HepG2 (cell line): ENCODE measurements around the gene HNRNPF. TPM values are rescaled to one million over a fixed set of nuclear protein-coding genes. Genes with fewer than 3 reads are reported as not detected.
"Not testable (repeated sequence)": the region's sequence is repeated elsewhere in the genome, so short reads cannot be mapped to it uniquely, and the experiment has no call there.

ENCODE experiments used
- ATAC-seq: fragments of 200-7000 bp; cut with Tn5 transposase; 3 replicates; pipeline ENCODE4 v1.9.1; 2020; ENCODE audit warnings: mild to moderate bottlenecking, moderate library complexity
- BruUV-seq: library from RNA; stranded (reverse); fragments of 400-500 nt; replicated peaks from 2 replicates; lab custom pipeline; 2021; lab: Mats Ljungman, UMichigan
- CTCF ChIA-PET: fragments of 300-600 bp; formaldehyde crosslinking; extraction: SDS; loops from one replicate; lab custom pipeline; 2021; ENCODE audit warnings: low total read pairs, inconsistent platforms, low intra/inter-chr PET ratio; lab: Yijun Ruan, JAX
- POLR2A ChIA-PET: fragments of 350-600 bp; sonication (Branson Sonifier 250); formaldehyde crosslinking; loops from one replicate; lab custom pipeline; 2020; ENCODE audit warnings: antibody characterized with exemption, inconsistent platforms; lab: Yijun Ruan, JAX
- DNase-seq: peaks from one replicate; pipeline ENCODE4 v3.0.0-alpha.2; 2015; ENCODE audit warnings: low spot score
- FAIRE-seq: peaks from 3 replicates; lab custom pipeline; 2011; peaks lifted over from hg19 to GRCh38; lab: Jason Lieb, UNC
- H2AFZ ChIP-seq: one replicate; pipeline ENCODE4 v1.6.1; 2011; ENCODE audit warnings: low read length, inconsistent platforms
- H3K27ac ChIP-seq: fragments of 300-600 bp; 3 replicates; pipeline ENCODE4 v1.8.0; 2011; ENCODE audit warnings: mixed run types, mild to moderate bottlenecking, mixed read lengths, low read length, inconsistent platforms; ENCODE audit not compliant: insufficient read depth; ENCODE audit errors: extremely low read length
- H3K27me3 ChIP-seq, 2 experiments: fragments of 200-600 bp in 1 of 2; 2 replicates in 1 of 2; 3 replicates in 1 of 2; pipeline versions ENCODE4 v1.6.0 to v1.8.0; 2011; ENCODE audit warnings: low read length in 2 of 2, mild to moderate bottlenecking in 2 of 2, moderate library complexity in 2 of 2, inconsistent platforms in 1 of 2; ENCODE audit not compliant: insufficient read depth in 2 of 2, control insufficient read depth in 1 of 2
- H3K36me3 ChIP-seq, 2 experiments: fragments of 200-600 bp in 1 of 2; replicated peaks in 1 of 2; 2 replicates in 1 of 2; 3 replicates in 1 of 2; pipeline versions ENCODE4 v1.5.1 to v1.8.0; 2011; ENCODE audit warnings: low read length in 2 of 2, inconsistent platforms in 1 of 2; ENCODE audit not compliant: insufficient read depth in 2 of 2, control insufficient read depth in 1 of 2
- H3K4me1 ChIP-seq: 2 replicates; pipeline ENCODE4 v1.5.1; 2012; ENCODE audit warnings: low read length, inconsistent platforms; ENCODE audit not compliant: insufficient read depth
- H3K4me2 ChIP-seq: 2 replicates; pipeline ENCODE4 v1.6.0; 2011; ENCODE audit warnings: low read depth, low read length, inconsistent platforms
- H3K4me3 ChIP-seq, 3 experiments: fragments of 200-600 bp in 1 of 3; sonication (generic), shearing (Covaris generic) in 1 of 3; replicated peaks in 1 of 3; 2 replicates each; pipeline ENCODE4 v1.5.1; 2011 to 2016; ENCODE audit warnings: low read length in 3 of 3, inconsistent platforms in 2 of 3, low read depth in 2 of 3, mild to moderate bottlenecking in 2 of 3, control low read depth in 1 of 3, mixed read lengths in 1 of 3; ENCODE audit not compliant: insufficient read depth in 1 of 3
- H3K79me2 ChIP-seq: one replicate; pipeline ENCODE4 v1.6.1; 2011; ENCODE audit warnings: low read length, inconsistent platforms; ENCODE audit not compliant: insufficient read depth
- H3K9ac ChIP-seq: 2 replicates; pipeline ENCODE4 v1.6.0; 2011; ENCODE audit warnings: mild to moderate bottlenecking, low read depth, low read length, inconsistent platforms; ENCODE audit not compliant: insufficient read depth
- H3K9me3 ChIP-seq: 2 replicates; pipeline ENCODE4 v1.5.1; 2012; ENCODE audit warnings: mild to moderate bottlenecking, low read length
- H4K20me1 ChIP-seq: 2 replicates; pipeline ENCODE4 v1.6.0; 2011; ENCODE audit warnings: inconsistent platforms, mild to moderate bottlenecking, low read length, moderate library complexity; ENCODE audit not compliant: insufficient read depth
- IRX3 ChIP-seq: sonication (generic); formaldehyde crosslinking; IDR thresholded peaks from 2 replicates; pipeline ENCODE4 v1.8.1; 2023; ENCODE audit warnings: mild to moderate bottlenecking, low read depth, missing genetic modification reagents, borderline replicate concordance
- PHB2 ChIP-seq: fragments of 450-650 bp; IDR thresholded peaks from 2 replicates; pipeline ENCODE4 v1.6.1; 2018; ENCODE audit not compliant: partially characterized antibody
- THYN1 ChIP-seq: sonication (generic); formaldehyde crosslinking; IDR thresholded peaks from 2 replicates; pipeline ENCODE4 v1.8.1; 2023; ENCODE audit warnings: low read depth, mild to moderate bottlenecking, moderate library complexity, missing genetic modification reagents, borderline replicate concordance
- TOE1 ChIP-seq: sonication (generic); formaldehyde crosslinking; IDR thresholded peaks from 2 replicates; pipeline ENCODE4 v1.4.0; 2020; ENCODE audit warnings: mild to moderate bottlenecking, missing genetic modification reagents
- ZNF768 ChIP-seq: sonication (generic); formaldehyde crosslinking; IDR thresholded peaks from 2 replicates; pipeline ENCODE4 v1.4.0; 2020; ENCODE audit warnings: missing genetic modification reagents
- WGBS: methylation state at CpG from one replicate; pipeline ENCODE4 v1.1.6; 2017; ENCODE audit warnings: low lambda C conversion rate; 5-methylcytosine and 5-hydroxymethylcytosine counted together
- in situ Hi-C: cut with HindIII; loops from 2 replicates; pipeline ENCODE4 v1.10.0; 2017; ENCODE audit warnings: low pct_unique_long_range_greater_than_20kb; ENCODE audit not compliant: extremely low pct_ligation_motif_present
- intact Hi-C: fragments of 100-400 bp; cut with micrococcal nuclease; formaldehyde crosslinking; loops from one replicate; pipeline ENCODE4 v1.10.0; 2022; ENCODE audit not compliant: unreplicated experiment
- polyA plus RNA-seq, 8 experiments: library from polyadenylated mRNA; depleted of rRNA in 3 of 8; stranded (reverse) in 7 of 8; unstranded in 1 of 8; fragments of >200 nt; fragmentation: Illumina TruSeq in 4 of 8; extraction: Trizol in 4 of 8; gene quantifications; 2 replicates each; pipeline versions ENCODE4 v1.2.1 to v1.2.3, GENCODE V29; 2011 to 2016; ENCODE audit warnings: low read depth in 4 of 8, missing spikeins in 1 of 8, mixed read lengths in 1 of 8; ENCODE audit not compliant: insufficient read depth in 1 of 8
- total RNA-seq, 5 experiments: library from RNA; depleted of rRNA; stranded (reverse); fragments of >200 nt; fragmentation: Illumina TruSeq; extraction: Trizol; gene quantifications; 2 replicates each; pipeline ENCODE4 v1.2.3, GENCODE V29; 2016; ENCODE audit warnings: low read depth in 1 of 5
- TF ChIP-seq, protein P1 (sequence below): sonication (generic); formaldehyde crosslinking; IDR thresholded peaks from 2 replicates; pipeline ENCODE4 v1.8.0; 2022; ENCODE audit warnings: mild to moderate bottlenecking, missing genetic modification reagents

The HNRNPF gene
- total and polyA plus RNA-seq, 2 of the 13 experiments (the other 11 are each of a cell fraction or from before 2014, with no cell fraction given) = 166 to 308 TPM

DNA sequence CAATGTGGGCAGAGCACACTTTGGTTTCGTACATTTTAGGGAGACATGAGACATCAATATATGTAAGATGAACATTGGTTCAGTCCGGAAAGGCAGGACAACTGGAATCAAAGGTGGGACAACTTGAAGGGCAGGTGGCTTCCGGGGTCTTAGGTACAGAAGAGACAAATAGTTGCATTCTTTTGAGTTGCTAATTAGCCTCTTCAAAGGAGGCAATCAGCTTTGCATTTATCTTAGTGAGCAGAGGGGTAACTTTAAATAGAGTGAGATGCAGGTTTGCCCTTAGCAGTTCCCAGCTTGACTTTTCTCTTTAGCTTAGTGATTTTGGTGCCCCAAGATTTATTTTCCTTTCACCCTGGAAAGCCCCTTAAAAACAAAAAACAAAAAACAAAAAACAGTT is 49.2 kb upstream of the HNRNPF start:
- DNase-seq (no peak), FAIRE-seq (no peak), ATAC-seq (no peak)
- no TSS peak for BruUV-seq
- Histone ChIP-seq H3K4me1 (peaks cover 32% of the 10 kb centered on the region), H3K27ac (no peak overlapping the region), H3K4me3 (no peak overlapping the region), H4K20me1 (no peaks in the 10 kb centered on the region), H3K27me3 (no peaks in the 10 kb centered on the region), H2AFZ (no peak overlapping the region), H3K36me3 (no peaks in the 10 kb centered on the region), H3K9ac (no peak overlapping the region), H3K79me2 (peaks cover 8% of the 10 kb centered on the region), H3K9me3 (no peaks in the 10 kb centered on the region), H3K4me2 (no peak overlapping the region)
- ChIA-PET CTCF (no interaction called here), POLR2A (no interaction called here)
- in situ Hi-C loops (no loop called here), intact Hi-C loops (no loop called here)
- WGBS = 88% methylated on average over 3 of the region's 3 CpGs
- no peak for TF ChIP-seq PHB2
- TF ChIP-seq IRX3 (CRISPR knock-in tag) = no peak
- no peak for TF ChIP-seq ZNF768 (CRISPR knock-in tag)
- TF ChIP-seq TOE1 (CRISPR knock-in tag) = no peak
- TF ChIP-seq, protein P1, sequence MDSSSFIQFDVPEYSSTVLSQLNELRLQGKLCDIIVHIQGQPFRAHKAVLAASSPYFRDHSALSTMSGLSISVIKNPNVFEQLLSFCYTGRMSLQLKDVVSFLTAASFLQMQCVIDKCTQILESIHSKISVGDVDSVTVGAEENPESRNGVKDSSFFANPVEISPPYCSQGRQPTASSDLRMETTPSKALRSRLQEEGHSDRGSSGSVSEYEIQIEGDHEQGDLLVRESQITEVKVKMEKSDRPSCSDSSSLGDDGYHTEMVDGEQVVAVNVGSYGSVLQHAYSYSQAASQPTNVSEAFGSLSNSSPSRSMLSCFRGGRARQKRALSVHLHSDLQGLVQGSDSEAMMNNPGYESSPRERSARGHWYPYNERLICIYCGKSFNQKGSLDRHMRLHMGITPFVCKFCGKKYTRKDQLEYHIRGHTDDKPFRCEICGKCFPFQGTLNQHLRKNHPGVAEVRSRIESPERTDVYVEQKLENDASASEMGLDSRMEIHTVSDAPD = no peak
- TF ChIP-seq THYN1 (CRISPR knock-in tag) = no peak

- H3K27me3 ChIP-seq, H3K79me2 ChIP-seq, POLR2A ChIA-PET, H3K27ac ChIP-seq, intact Hi-C loops, H2AFZ ChIP-seq, in situ Hi-C loops, H4K20me1 ChIP-seq, FAIRE-seq, ATAC-seq, H3K9me3 ChIP-seq, DNase-seq, CTCF ChIA-PET, H3K36me3 ChIP-seq, BruUV-seq: not testable (repeated sequence)
- WGBS = 97% methylated on average over 15 of the region's 15 CpGs
- peak overlapping the region in 1 of 3 experiments; percentile 67; a peak in 1 of 6 replicates for H3K4me3 ChIP-seq
- peak overlapping the region; percentile 86 for H3K4me2 ChIP-seq
- peak overlapping the region; percentile 55; the same call in 1 of the 2 replicates for H3K9ac ChIP-seq
- H3K4me1 ChIP-seq = peaks cover 28% of the 10 kb centered on the region
These were observed 47.6 kb upstream of the HNRNPF start for GRCh38 chr10:43456561-43456960.
